GM10248 (cell line): ENCODE data around the gene ST6GAL1.
"Not testable (repeated sequence)": the region's sequence is repeated elsewhere in the genome, so short reads cannot be mapped to it uniquely, and the experiment has no call there.

Experiments used
- CTCF ChIA-PET: fragments of 300-600 bp; sonication (Branson Sonifier 250); formaldehyde crosslinking; extraction: SDS; loops from one replicate; lab custom pipeline; 2021; ENCODE audit warnings: antibody characterized with exemption; lab: Yijun Ruan, JAX
- POLR2A ChIA-PET: fragments of 350-650 bp; sonication (Branson Sonifier 250); formaldehyde crosslinking; extraction: SDS; loops from one replicate; lab custom pipeline; 2020; ENCODE audit warnings: antibody characterized with exemption; lab: Yijun Ruan, JAX
- DNase-seq: peaks from one replicate; pipeline ENCODE4 v3.0.0; 2012; ENCODE audit errors: extremely low spot score
- CTCF ChIP-seq: IDR thresholded peaks from 2 replicates; pipeline ENCODE4 v1.5.1; 2012; ENCODE audit warnings: mild to moderate bottlenecking, low read depth; ENCODE audit errors: extremely low read depth, missing control alignments, control extremely low read depth

The ST6GAL1 gene

DNA sequence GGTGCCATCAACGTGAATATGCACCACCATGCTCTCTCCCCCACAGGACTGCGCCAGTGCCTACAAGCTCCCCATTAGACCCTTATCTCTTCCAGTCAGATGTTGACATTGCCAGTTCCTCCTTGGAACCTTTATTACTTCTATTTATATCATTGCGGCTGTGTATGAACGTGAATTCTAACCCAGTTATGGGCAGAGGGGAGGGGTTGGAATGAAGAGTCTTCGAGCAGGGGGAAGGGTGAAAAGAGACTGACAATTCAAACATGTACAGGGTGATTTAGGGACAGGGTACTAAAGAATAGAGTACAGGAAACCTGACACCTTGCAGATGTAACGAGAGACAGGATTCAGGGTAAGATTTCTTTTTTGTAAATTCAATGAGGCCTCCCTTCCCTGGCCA, 41.8 kb upstream of the ST6GAL1 start:
- no peak for TF ChIP-seq CTCF
- ChIA-PET CTCF (no interaction called here), POLR2A (no interaction called here)
- no peak for DNase-seq

- POLR2A ChIA-PET, CTCF ChIA-PET, DNase-seq: not testable (repeated sequence)
Measured at GRCh38 chr3:186889698-186890097, 40.6 kb upstream of the ST6GAL1 start.

DNA sequence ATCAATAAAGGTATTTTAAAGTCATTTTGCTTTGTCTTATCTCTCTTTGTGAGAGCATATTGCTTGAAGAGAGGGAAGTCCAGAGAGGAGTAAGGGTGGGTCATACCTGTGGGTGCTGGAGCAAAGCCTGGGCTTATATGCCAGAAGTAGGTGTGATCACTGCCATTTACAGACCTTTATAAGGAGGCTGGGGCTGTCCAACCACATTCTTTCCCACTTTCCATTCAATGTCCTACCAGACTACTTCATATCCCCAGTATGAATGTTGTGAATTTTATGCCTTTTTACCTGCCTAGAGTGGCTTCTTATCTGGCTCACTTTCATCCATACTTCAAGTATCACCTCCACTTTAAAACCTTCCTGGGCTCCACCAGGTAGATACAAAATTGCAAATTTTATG, 39.4 kb upstream of the ST6GAL1 start:
- DNase-seq = no peak
- TF ChIP-seq CTCF = no peak
- ChIA-PET POLR2A (no interaction called here), CTCF (no interaction called here)

DNA sequence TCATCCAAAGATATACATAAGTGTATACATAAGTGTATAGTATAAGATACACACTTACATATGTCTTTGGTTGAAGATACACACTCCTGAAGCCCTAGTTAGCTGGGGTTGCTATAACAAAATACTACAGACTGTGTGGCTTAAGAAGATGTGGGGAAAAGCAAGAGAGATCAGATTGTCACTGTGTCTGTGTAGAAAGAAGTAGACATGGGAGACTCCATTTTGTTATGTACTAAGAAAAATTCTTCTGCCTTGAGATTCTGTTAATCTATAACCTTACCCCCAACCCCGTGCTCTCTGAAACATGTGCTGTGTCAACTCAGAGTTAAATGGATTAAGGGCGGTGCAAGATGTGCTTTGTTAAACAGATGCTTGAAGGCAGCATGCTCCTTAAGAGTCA, 37.3 kb upstream of the ST6GAL1 start:
- CTCF ChIA-PET, POLR2A ChIA-PET, DNase-seq: not testable (repeated sequence)

- no peak for DNase-seq
- ChIA-PET POLR2A (no interaction called here), CTCF (no interaction called here)
- TF ChIP-seq CTCF = no peak
Measured at GRCh38 chr3:186895406-186895805, 34.9 kb upstream of the ST6GAL1 start.

DNA sequence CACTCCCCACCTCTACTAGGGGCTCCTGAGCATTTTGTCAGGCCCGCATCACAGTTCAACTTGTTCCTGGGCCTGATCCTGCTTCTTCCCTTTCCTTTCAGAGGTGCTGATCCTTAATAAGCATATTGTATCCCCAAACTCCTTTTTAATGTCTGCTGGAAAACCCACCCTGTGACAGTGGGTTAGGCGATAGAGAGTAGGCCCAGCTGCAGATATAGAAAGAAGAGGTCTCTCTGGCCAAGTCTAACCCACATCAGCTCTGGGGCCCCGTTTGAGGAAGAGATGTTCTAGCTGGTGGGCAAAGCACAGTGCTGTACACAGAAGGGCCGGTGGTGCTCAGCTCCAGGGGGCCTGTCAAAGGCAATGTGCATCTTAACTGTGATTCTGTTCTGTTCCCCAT, 34.3 kb upstream of the ST6GAL1 start:
- CTCF ChIA-PET = no interaction called here
- no peak for DNase-seq
- POLR2A ChIA-PET = no interaction called here
- TF ChIP-seq CTCF = no peak

- POLR2A ChIA-PET = no interaction called here
- CTCF ChIA-PET = no interaction called here
- DNase-seq = no peak
- no peak for TF ChIP-seq CTCF
Measured at GRCh38 chr3:186896875-186897274, 33.5 kb upstream of the ST6GAL1 start.

GRCh38 chr3:186901135-186901734, 29.1 kb upstream of the ST6GAL1 start:
- ChIA-PET CTCF (no interaction called here), POLR2A (no interaction called here)
- DNase-seq = no peak
- no peak for TF ChIP-seq CTCF
